ENCODE measurements around the gene RAB30. TPM values are rescaled to one million over a fixed set of nuclear protein-coding genes. Genes with fewer than 3 reads are reported as not detected.

The RAB30 gene
- total and polyA plus RNA-seq, 2 experiments from 2014 or later = 2.5 to 10.2 TPM

DNA sequence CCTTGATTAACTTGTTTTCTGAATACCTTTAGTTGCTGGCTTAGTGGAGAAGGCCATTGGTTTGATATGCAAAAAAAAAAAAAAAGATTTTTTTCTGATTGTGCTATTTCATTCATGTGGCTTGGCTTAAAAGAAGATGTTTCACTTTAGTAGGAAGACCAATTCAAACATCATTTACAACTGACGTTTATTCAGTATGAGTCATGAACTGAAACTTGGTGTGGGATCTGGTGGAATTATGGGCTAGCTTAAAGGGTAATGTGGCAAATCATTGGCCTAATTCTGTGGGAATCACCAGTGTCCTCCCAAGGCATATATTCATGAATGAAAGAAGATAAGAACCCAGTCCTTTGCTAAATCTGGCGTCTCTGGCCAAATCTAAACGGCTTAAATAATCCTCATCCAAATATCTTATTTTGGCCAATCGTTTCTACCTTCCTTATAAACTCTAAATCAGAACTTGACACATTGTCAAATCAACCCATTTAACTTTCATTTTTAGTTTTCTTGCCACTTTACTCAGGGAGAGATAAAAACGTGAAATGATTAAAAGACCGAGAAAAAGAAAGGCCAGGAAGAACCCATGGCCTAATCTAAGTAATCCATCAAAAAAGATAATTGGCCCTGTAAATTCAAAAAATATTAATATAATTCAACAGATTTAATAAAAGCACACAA lies 93.1 kb downstream of the RAB30 start:
- Histone ChIP-seq H3K27ac (no peak overlapping the region), H3K9me2 (replicated peaks; ENCODE audit: insufficient read depth) (no peaks in the 10 kb centered on the region), H2AFZ (no peak overlapping the region), H3K4me1 (ENCODE audit: insufficient read depth) (no peaks in the 10 kb centered on the region), H3K4me3 (no peak overlapping the region), H3K36me3 (replicated peaks; ENCODE audit: insufficient read depth, low read depth) (no peaks in the 10 kb centered on the region), H4K20me1 (ENCODE audit: insufficient read depth, poor library complexity, severe bottlenecking) (no peaks in the 10 kb centered on the region), H3K79me2 (no peaks in the 10 kb centered on the region), H3K4me2 (no peak overlapping the region), H3K27me3 (no peaks in the 10 kb centered on the region), H3K9me3 (ENCODE audit: low read depth) (no peaks in the 10 kb centered on the region)
- no peak for TF ChIP-seq EZH2 (IDR thresholded peaks at IDR 0.05; ENCODE audit: borderline replicate concordance)
- no peak for TF ChIP-seq CTCF (IDR thresholded peaks at IDR 0.05; ENCODE audit: poor library complexity)
- WGBS (ENCODE audit: low lambda C conversion rate, missing lambda C conversion rate) = 79% methylated on average over 6 of the region's 6 CpGs
- DNase-seq (ENCODE audit: low spot score) = no peak

DNA sequence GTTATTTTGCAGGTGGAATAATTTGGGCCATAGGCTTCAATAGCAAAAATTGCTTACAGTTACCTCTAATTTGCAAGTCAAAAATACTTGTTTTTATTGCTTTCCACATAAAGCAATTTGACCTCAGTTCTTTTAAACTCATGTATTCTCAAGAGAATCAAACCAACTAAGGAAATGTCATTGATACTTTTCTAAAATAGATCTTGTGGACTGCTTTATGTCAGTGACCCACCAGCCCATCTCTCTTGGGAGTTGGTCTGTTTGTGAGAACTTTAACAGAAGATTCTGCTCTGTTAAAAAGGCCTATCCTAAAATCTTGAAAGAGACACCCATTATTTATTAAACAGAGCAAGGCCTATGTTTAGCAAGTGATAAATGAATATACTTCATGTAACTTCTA lies 94.9 kb downstream of the RAB30 start:
- Histone ChIP-seq H3K27ac (no peak overlapping the region), H3K79me2 (no peaks in the 10 kb centered on the region), H2AFZ (no peak overlapping the region), H3K4me3 (no peak overlapping the region), H3K36me3 (replicated peaks; ENCODE audit: insufficient read depth, low read depth) (no peaks in the 10 kb centered on the region), H3K9me3 (ENCODE audit: low read depth) (no peaks in the 10 kb centered on the region), H3K4me2 (no peak overlapping the region), H3K27me3 (no peaks in the 10 kb centered on the region), H3K4me1 (ENCODE audit: insufficient read depth) (no peaks in the 10 kb centered on the region), H4K20me1 (ENCODE audit: insufficient read depth, poor library complexity, severe bottlenecking) (no peaks in the 10 kb centered on the region), H3K9me2 (replicated peaks; ENCODE audit: insufficient read depth) (no peaks in the 10 kb centered on the region)
- DNase-seq (ENCODE audit: low spot score) = no peak
- TF ChIP-seq CTCF (IDR thresholded peaks at IDR 0.05; ENCODE audit: poor library complexity) = no peak
- TF ChIP-seq EZH2 (IDR thresholded peaks at IDR 0.05; ENCODE audit: borderline replicate concordance) = no peak

GRCh38 chr11:82975882-82976281 lies 95.8 kb downstream of the RAB30 start:
- Histone ChIP-seq H3K4me1 (ENCODE audit: insufficient read depth) (no peaks in the 10 kb centered on the region), H3K4me3 (no peak overlapping the region), H3K36me3 (replicated peaks; ENCODE audit: insufficient read depth, low read depth) (no peaks in the 10 kb centered on the region), H3K9me2 (replicated peaks; ENCODE audit: insufficient read depth) (no peaks in the 10 kb centered on the region), H2AFZ (no peak overlapping the region), H3K27ac (no peak overlapping the region), H3K79me2 (no peaks in the 10 kb centered on the region), H3K27me3 (no peaks in the 10 kb centered on the region), H3K4me2 (no peak overlapping the region), H4K20me1 (ENCODE audit: insufficient read depth, poor library complexity, severe bottlenecking) (no peaks in the 10 kb centered on the region), H3K9me3 (ENCODE audit: low read depth) (no peaks in the 10 kb centered on the region)
- no peak for DNase-seq (ENCODE audit: low spot score)
- no peak for TF ChIP-seq CTCF (IDR thresholded peaks at IDR 0.05; ENCODE audit: poor library complexity)
- TF ChIP-seq EZH2 (IDR thresholded peaks at IDR 0.05; ENCODE audit: borderline replicate concordance) = no peak
- TF ChIP-seq EZH2phosphoT487 (IDR thresholded peaks at IDR 0.05; ENCODE audit: low read depth, severe bottlenecking, unreplicated experiment) = no peak

GRCh38 chr11:82974851-82975250 lies 96.8 kb downstream of the RAB30 start:
- no peaks in the 10 kb centered on the region for H3K79me2 ChIP-seq
- no peaks in the 10 kb centered on the region for H3K36me3 ChIP-seq (replicated peaks; ENCODE audit: insufficient read depth, low read depth)
- no peaks in the 10 kb centered on the region for H3K9me3 ChIP-seq (ENCODE audit: low read depth)
- H4K20me1 ChIP-seq (ENCODE audit: insufficient read depth, poor library complexity, severe bottlenecking) = no peaks in the 10 kb centered on the region
- no peak overlapping the region for H3K4me2 ChIP-seq
- no peak for TF ChIP-seq EZH2phosphoT487 (IDR thresholded peaks at IDR 0.05; ENCODE audit: low read depth, severe bottlenecking, unreplicated experiment)
- TF ChIP-seq CTCF (IDR thresholded peaks at IDR 0.05; ENCODE audit: poor library complexity) = no peak
- no peak for TF ChIP-seq EZH2 (IDR thresholded peaks at IDR 0.05; ENCODE audit: borderline replicate concordance)
- WGBS (ENCODE audit: low lambda C conversion rate, missing lambda C conversion rate) = 51% methylated on average over 2 of the region's 2 CpGs
- no peak overlapping the region for H2AFZ ChIP-seq
- H3K4me1 ChIP-seq (ENCODE audit: insufficient read depth) = no peaks in the 10 kb centered on the region
- H3K27ac ChIP-seq = no peak overlapping the region
- no peaks in the 10 kb centered on the region for H3K9me2 ChIP-seq (replicated peaks; ENCODE audit: insufficient read depth)
- no peaks in the 10 kb centered on the region for H3K27me3 ChIP-seq
- DNase-seq (ENCODE audit: low spot score) = no peak
- no peak overlapping the region for H3K4me3 ChIP-seq

Measured in hepatocyte (in vitro differentiated cells).